Neural progenitor cell (in vitro differentiated cells): ENCODE measurements around the gene C12orf56. TPM values are rescaled to one million over a fixed set of nuclear protein-coding genes. Genes with fewer than 3 reads are reported as not detected.
"Not testable (repeated sequence)": the region's sequence is repeated elsewhere in the genome, so short reads cannot be mapped to it uniquely, and the experiment has no call there.

ENCODE experiments used
- DNase-seq: peaks from one replicate; pipeline ENCODE4 v3.0.0-alpha.2; 2016; ENCODE audit warnings: low spot score
- H2AFZ ChIP-seq: fragments of 200-600 bp; sonication (generic); replicated peaks from 2 replicates; pipeline ENCODE4 v1.6.1; 2016; ENCODE audit warnings: antibody characterized with exemption
- H3F3A ChIP-seq: fragments of 200-600 bp; sonication (generic); 2 replicates; pipeline ENCODE4 v1.6.1; 2016; ENCODE audit warnings: antibody characterized with exemption, low read depth
- H3K27ac ChIP-seq: fragments of 200-600 bp; sonication (generic); 2 replicates; pipeline ENCODE4 v1.5.1; 2016; ENCODE audit warnings: mild to moderate bottlenecking
- H3K27me3 ChIP-seq: fragments of 200-600 bp; sonication (generic); 2 replicates; pipeline ENCODE4 v1.6.1; 2016; ENCODE audit warnings: mild to moderate bottlenecking, moderate library complexity
- H3K36me3 ChIP-seq: fragments of 200-600 bp; sonication (generic); 2 replicates; pipeline ENCODE4 v1.5.1; 2016
- H3K4me1 ChIP-seq: fragments of 200-600 bp; sonication (generic); 2 replicates; pipeline ENCODE4 v1.6.1; 2016; ENCODE audit warnings: mixed run types
- H3K4me2 ChIP-seq: fragments of 200-600 bp; sonication (generic); 2 replicates; pipeline ENCODE4 v1.6.1; 2016
- H3K4me3 ChIP-seq: fragments of 200-600 bp; sonication (generic); 2 replicates; pipeline ENCODE4 v1.5.1; 2016
- H3K79me2 ChIP-seq: fragments of 200-600 bp; sonication (generic); 2 replicates; pipeline ENCODE4 v1.6.1; 2016; ENCODE audit warnings: low read depth
- H3K9ac ChIP-seq: fragments of 200-600 bp; sonication (generic); 2 replicates; pipeline ENCODE4 v1.6.1; 2016
- H3K9me3 ChIP-seq: fragments of 200-600 bp; sonication (generic); 2 replicates; pipeline ENCODE4 v1.5.1; 2016; ENCODE audit warnings: low read depth
- H4K20me1 ChIP-seq: fragments of 200-600 bp; sonication (generic); 2 replicates; pipeline ENCODE4 v1.6.1; 2016; ENCODE audit warnings: low read depth
- H3K27ac Mint-ChIP-seq: 3 replicates; pipeline ENCODE4 v1.8.0; 2021; ENCODE audit warnings: mixed read lengths
- H3K27me3 Mint-ChIP-seq: 2 replicates; pipeline ENCODE4 v1.8.0; 2022; ENCODE audit warnings: low read depth, mild to moderate bottlenecking, inconsistent platforms, moderate library complexity, mixed read lengths; ENCODE audit not compliant: insufficient read depth
- H3K36me3 Mint-ChIP-seq: 3 replicates; pipeline ENCODE4 v1.8.0; 2021; ENCODE audit warnings: mixed read lengths
- H3K4me1 Mint-ChIP-seq: 3 replicates; pipeline ENCODE4 v1.8.0; 2021; ENCODE audit warnings: mixed read lengths
- H3K4me3 Mint-ChIP-seq: 3 replicates; pipeline ENCODE4 v1.8.0; 2021; ENCODE audit warnings: mild to moderate bottlenecking, moderate library complexity, mixed read lengths
- H3K9me3 Mint-ChIP-seq: 3 replicates; pipeline ENCODE4 v1.8.0; 2020; ENCODE audit warnings: mixed read lengths
- CTCF ChIP-seq: fragments of 200-600 bp; sonication (generic); IDR thresholded peaks from 2 replicates; pipeline ENCODE4 v1.5.1; 2017; ENCODE audit warnings: antibody characterized with exemption, mild to moderate bottlenecking
- EZH2 ChIP-seq: fragments of 200-600 bp; sonication (generic); IDR thresholded peaks from 2 replicates; pipeline ENCODE4 v1.6.1; 2017; ENCODE audit warnings: antibody characterized with exemption, mild to moderate bottlenecking, moderate library complexity
- EZH2phosphoT487 ChIP-seq: fragments of 200-600 bp; sonication (generic); IDR thresholded peaks from 2 replicates; pipeline ENCODE4 v1.6.1; 2017; ENCODE audit warnings: antibody characterized with exemption
- small RNA-seq: library from RNA; depleted of rRNA; stranded (forward); fragments of <200 nt; gene quantifications from one replicate; pipeline ENCODE3, GENCODE V24; 2015
- total RNA-seq: library from RNA; depleted of rRNA; stranded (reverse); fragments of >200 nt; gene quantifications from 2 replicates; pipeline ENCODE4 v1.2.3, GENCODE V29; 2015; ENCODE audit warnings: low replicate concordance

Gene C12orf56
- total RNA-seq, 1 donor from 2014 or later, result 4.2 TPM

- Histone ChIP-seq H3K4me3 (no peak overlapping the region), H3K4me1 (peaks cover 7% of the 10 kb centered on the region), H3K79me2 (peaks cover 8% of the 10 kb centered on the region), H3K9me3 (no peaks in the 10 kb centered on the region), H2AFZ (no peak overlapping the region), H3K27ac (no peak overlapping the region), H3K27me3 (no peaks in the 10 kb centered on the region), H3K36me3 (no peaks in the 10 kb centered on the region), H3F3A (peaks cover 14% of the 10 kb centered on the region), H3K4me2 (no peak overlapping the region), H3K9ac (no peak overlapping the region), H4K20me1 (no peaks in the 10 kb centered on the region)
- Mint-ChIP-seq H3K4me1 (peaks cover 14% of the 10 kb centered on the region), H3K27ac (no peak overlapping the region), H3K4me3 (no peak overlapping the region), H3K36me3 (no peaks in the 10 kb centered on the region), H3K9me3 (no peaks in the 10 kb centered on the region), H3K27me3 (peaks cover 3% of the 10 kb centered on the region)
- TF ChIP-seq CTCF (no peak), EZH2 (no peak), EZH2phosphoT487 (no peak)
- DNase-seq, result no peak
Measured at GRCh38 chr12:64219145-64219544, 171.4 kb downstream of the C12orf56 start.

- peaks cover 3% of the 10 kb centered on the region for H3K27me3 Mint-ChIP-seq
- no peaks in the 10 kb centered on the region for H3K36me3 Mint-ChIP-seq
- DNase-seq, result no peak
- Histone ChIP-seq H4K20me1 (no peaks in the 10 kb centered on the region), H3K27me3 (no peaks in the 10 kb centered on the region), H3K4me2 (no peak overlapping the region), H3K9me3 (no peaks in the 10 kb centered on the region), H3K4me1 (peaks cover 7% of the 10 kb centered on the region), H3K36me3 (no peaks in the 10 kb centered on the region), H3K27ac (no peak overlapping the region), H3K4me3 (no peak overlapping the region), H3K79me2 (peaks cover 8% of the 10 kb centered on the region), H2AFZ (no peak overlapping the region), H3F3A (peaks cover 14% of the 10 kb centered on the region), H3K9ac (no peak overlapping the region)
- no peak for TF ChIP-seq CTCF
- TF ChIP-seq EZH2, result no peak
- no peak for TF ChIP-seq EZH2phosphoT487
- no peaks in the 10 kb centered on the region for H3K9me3 Mint-ChIP-seq
- peaks cover 14% of the 10 kb centered on the region for H3K4me1 Mint-ChIP-seq
- H3K27ac Mint-ChIP-seq, result no peak overlapping the region
- H3K4me3 Mint-ChIP-seq, result no peak overlapping the region
Measured at GRCh38 chr12:64218597-64218996, 172.0 kb downstream of the C12orf56 start.

- DNase-seq, H3K27me3 Mint-ChIP-seq: not testable (repeated sequence)
Measured at GRCh38 chr12:64217643-64218042, 172.9 kb downstream of the C12orf56 start.

GRCh38 chr12:64216239-64216638, 174.3 kb downstream of the C12orf56 start:
- H3K4me3 Mint-ChIP-seq, result no peak overlapping the region
- H3K27me3 Mint-ChIP-seq, result peaks cover 3% of the 10 kb centered on the region
- Histone ChIP-seq H3K27me3 (no peaks in the 10 kb centered on the region), H3K4me3 (no peak overlapping the region), H3K36me3 (no peaks in the 10 kb centered on the region), H4K20me1 (no peaks in the 10 kb centered on the region), H3K79me2 (peaks cover 6% of the 10 kb centered on the region), H3K9me3 (no peaks in the 10 kb centered on the region), H3F3A (peaks cover under 1% of the 10 kb centered on the region), H3K4me1 (peaks cover 4% of the 10 kb centered on the region), H3K4me2 (no peak overlapping the region), H3K9ac (no peak overlapping the region), H3K27ac (no peak overlapping the region), H2AFZ (no peak overlapping the region)
- no peak for DNase-seq
- peaks cover 7% of the 10 kb centered on the region for H3K36me3 Mint-ChIP-seq
- H3K9me3 Mint-ChIP-seq, result no peaks in the 10 kb centered on the region
- no peak for TF ChIP-seq EZH2
- TF ChIP-seq CTCF, result no peak
- TF ChIP-seq EZH2phosphoT487, result no peak
- no peak overlapping the region for H3K27ac Mint-ChIP-seq
- H3K4me1 Mint-ChIP-seq, result peaks cover 7% of the 10 kb centered on the region

More at GRCh38 chr12:64217643-64218042, 172.9 kb downstream of the C12orf56 start:
- not testable (repeated sequence) for H4K20me1 ChIP-seq, H2AFZ ChIP-seq, H3K9me3 Mint-ChIP-seq, H3K36me3 ChIP-seq, H3K9ac ChIP-seq, H3K27ac ChIP-seq, H3K27me3 ChIP-seq, H3K4me3 Mint-ChIP-seq, H3K36me3 Mint-ChIP-seq, H3K79me2 ChIP-seq, H3K4me3 ChIP-seq, H3K27ac Mint-ChIP-seq, H3K4me1 ChIP-seq, H3K4me2 ChIP-seq, H3K9me3 ChIP-seq
- H3F3A ChIP-seq, result peaks cover 13% of the 10 kb centered on the region
- H3K4me1 Mint-ChIP-seq, result peaks cover 14% of the 10 kb centered on the region

Small RNAs within 50 kb of the gene (small RNA-seq; reads per million reads assigned to genes)
- gene RF01210 (not detected), gene RNU5A-7P (not detected)

Other genes starting within 250 kb of the C12orf56 start
- 3.9 and 5.8 TPM in 2 replicates for gene KICS2, start 168.5 kb downstream of the C12orf56 start, total RNA-seq
- 72.5 and 109 TPM in 2 replicates for gene XPOT, start 13.6 kb upstream of the C12orf56 start, total RNA-seq
- gene TBK1, start 61.4 kb upstream of the C12orf56 start, total RNA-seq, result 30.4 and 51.3 TPM in 2 replicates
- gene RASSF3, start 219.7 kb upstream of the C12orf56 start, total RNA-seq, result 11.8 and 14.5 TPM in 2 replicates